Stimulated activated CD4-positive, alpha-beta T cell treated with anti-CD3 and anti-CD28 coated beads, Interleukin-1b, Interleukin-23, amount 100 ng/mL, for 48 hours (primary cell): Measurements from ENCODE around the gene SNX15.
"Not testable (repeated sequence)": the region's sequence is repeated elsewhere in the genome, so short reads cannot be mapped to it uniquely, and the experiment has no call there.

Source experiments
- DNase-seq: peaks from one replicate; pipeline ENCODE4 v3.0.0-alpha.2; 2020

The SNX15 gene

DNA sequence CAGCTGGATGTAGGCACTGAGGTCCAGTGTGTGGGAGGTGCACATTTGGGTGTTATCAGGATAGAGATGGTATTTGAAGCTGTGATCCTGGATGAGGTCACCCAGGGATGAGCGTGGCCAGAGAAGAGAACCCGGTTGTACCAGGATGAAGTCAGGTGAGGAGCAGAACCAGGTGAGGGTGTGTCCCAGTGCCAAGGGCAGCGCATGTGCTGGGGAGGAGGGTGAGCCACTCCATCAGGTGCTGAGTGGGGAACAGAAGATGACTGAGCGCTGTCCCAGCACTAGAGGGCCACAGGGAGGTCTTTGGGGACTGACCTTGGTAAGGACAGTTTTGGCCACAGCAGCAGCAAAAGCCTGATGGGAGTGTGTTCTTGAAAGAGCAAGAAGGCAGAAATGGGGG, 10.5 kb upstream of the SNX15 start:
- no peak for DNase-seq

DNA sequence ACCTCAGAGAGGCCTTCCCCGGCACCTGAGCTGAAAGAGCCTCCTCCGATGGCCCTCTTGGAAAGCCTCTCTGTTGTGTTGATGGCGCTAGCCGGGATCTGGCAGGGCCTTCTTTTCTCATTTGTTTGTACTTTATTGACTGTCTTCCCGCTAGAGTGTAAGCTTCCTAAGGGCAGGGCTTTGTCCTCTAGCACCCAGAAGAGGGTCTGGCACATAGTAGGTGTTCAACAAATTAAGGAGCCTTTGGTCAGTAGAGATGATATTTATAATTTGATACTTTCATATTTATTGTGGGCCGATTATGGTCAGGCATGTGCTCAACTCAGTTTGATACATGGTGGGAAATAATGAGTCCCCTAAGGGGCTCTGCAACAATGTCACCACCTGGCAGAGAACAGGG, 9.3 kb upstream of the SNX15 start:
- no peak for DNase-seq

DNA sequence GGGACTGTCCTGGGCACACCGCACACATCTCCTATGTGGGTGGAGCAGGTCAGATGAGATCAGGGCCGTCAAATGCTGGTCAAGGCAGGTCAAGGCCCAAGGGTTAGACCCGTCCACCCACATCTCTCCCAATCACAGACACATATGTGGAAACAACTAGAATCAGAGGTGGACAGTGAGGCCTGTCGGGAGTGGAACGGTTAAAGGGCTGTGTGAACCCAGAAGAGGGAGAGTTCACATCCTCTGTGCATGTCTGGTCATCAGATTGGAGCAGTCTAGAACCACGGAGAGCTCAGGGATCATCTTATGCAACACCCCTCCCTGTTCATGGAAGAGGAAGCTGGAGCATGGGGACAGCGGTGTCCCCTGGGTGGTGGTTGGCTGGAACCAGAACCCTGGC, 7.4 kb upstream of the SNX15 start:
- no peak for DNase-seq

DNA sequence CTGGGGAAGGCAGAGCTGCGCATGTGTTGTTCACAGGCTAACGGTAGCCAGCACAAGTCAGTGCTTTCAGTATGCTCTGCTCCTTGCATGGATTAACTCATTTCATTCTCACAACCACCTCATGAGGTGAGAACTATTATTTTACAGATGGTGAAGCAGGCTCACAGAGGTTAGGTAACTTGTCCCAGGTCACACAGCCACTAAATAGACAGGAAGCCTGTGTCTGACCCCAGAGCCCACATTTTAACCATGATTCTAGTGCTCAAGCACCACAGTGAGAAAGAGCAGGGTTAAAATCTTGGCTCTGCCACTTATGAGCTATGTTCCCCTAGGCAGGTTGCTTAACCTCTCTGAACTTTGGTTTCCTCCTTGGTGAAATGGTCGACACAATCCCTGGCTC, 6.2 kb upstream of the SNX15 start:
- DNase-seq, result no peak

DNA sequence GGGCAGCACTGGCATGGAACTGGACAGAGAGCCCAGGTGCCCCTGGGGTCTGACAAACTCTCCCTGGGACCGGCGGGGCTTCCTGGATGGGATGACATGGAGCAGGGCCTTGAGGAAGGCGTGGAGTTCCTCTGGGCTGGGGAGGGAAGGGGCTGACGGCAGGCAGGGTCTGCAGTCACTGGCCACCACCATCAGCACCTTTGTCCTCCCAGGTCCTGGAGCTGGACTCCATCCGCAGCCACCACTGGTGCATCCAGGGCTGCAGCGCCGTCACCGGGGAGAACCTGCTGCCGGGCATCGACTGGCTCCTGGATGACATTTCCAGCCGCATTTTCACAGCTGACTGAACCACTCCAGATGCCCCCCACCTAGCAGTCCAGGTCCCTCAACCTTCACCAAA, 5.7 kb upstream of the SNX15 start:
- no peak for DNase-seq

DNA sequence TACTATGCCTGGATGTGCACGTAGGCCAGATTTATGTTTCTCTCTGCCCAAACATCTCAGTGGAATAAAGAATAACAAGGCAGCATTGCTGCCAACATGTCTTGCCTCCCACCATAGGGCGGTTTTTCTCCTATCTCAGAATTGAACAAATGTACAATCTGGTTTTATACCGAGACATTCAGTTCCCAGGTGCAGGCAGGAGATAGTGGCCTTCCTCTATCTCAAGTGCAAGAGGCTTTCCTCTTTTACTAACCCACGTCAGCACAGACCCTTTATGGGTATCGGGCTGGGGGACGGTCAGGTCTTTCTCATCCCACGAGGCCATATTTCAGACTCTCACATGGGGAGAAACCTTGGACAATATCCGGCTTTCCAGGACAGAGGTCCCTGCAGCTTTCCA, 3.7 kb upstream of the SNX15 start:
- DNase-seq, result not testable (repeated sequence)

DNA sequence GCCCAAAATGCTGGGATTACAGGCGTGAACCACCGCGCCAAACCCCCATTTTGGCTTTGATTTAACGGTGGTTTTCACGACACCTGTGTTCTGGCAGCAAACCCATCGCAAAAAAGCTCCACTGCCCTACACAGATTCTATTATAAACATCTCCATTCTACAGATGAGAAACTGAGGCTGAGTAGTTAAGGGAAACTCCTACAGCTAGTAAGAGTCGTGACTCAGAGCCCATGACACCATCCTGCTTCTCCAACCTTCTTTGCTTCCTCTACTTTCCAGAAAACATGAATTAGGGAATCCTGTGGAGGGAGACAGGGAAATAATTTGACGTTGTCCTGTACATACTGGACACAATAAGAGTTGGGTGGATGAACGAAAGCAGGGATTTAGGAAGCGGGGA, 429 bp upstream of the SNX15 start:
- no peak for DNase-seq

DNA sequence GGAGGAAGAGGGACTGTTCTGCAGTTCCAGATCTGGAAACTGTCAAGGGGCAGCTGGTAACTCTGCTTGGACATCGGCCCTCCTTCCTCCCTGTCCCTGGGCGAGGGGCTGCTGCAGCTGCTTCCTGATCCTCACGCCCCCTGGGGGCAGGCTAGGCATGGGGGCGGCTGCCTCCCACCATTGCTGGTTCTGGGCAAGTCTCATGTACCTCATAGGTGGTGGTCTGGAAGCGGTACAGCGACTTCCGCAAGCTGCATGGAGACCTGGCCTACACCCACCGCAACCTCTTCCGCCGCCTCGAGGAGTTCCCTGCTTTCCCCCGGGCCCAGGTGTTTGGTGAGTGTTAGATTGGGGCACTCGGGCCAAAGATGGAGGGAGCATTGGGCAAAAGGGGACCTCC, 5.0 kb downstream of the SNX15 start:
- no peak for DNase-seq

DNA sequence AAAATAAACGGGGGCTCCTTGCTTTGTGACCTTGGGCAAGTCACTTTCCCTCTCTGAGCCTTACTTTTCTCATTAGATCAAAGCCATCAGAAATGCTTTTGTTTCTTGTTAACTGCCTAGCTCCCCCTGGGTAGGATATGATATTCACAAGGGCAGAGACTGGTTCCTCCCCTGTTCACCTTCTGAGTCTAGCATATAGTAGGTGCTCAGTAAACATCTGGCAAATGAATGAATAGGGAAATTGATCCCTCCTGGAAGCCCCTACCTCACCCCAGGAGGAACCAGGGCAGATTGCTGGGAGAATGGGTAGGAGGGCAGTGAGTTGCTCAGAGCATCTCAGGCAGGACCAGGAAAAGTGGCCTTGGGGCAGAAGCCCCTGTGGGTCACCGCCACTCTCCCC, 7.2 kb downstream of the SNX15 start:
- no peak for DNase-seq

DNA sequence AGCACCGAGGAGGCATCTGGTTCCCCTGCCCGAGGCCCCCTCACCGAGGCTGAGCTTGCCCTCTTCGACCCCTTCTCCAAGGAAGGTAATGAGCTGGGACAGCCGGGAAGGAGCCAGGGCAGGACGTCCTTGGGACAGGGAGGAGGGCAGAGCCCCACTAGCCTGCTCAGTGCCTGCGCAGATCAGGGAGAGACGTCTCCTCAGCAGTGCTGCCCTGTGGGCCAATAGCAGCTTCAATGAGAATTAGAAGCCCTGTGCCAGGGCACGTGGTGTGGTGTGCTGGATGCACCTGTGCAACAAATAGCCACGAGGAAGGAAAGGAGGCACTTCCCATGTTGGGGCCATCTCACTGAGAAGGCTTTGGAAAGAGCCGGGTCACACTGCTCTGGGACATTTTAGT, 8.3 kb downstream of the SNX15 start:
- no peak for DNase-seq

DNA sequence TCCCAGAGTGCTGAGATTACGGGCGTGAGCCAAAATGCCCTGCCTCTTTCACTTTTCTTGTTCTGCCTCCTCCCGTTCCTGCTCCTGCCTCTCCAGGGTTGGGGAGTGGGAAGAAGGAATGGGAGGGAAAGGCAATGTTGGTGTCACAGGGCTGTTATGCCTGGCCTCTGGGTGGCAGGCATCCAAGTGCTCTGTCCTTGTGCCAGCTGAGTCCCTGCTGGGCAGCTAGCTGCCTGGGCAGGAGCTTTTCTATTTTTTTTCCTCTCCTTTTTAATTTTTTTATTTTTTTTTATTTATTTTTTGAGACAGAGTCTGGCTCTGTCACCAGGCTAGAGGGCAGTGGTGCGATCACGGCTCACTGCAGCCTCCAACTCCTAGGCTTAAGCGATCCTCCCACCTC, 9.7 kb downstream of the SNX15 start:
- DNase-seq, result no peak

DNA sequence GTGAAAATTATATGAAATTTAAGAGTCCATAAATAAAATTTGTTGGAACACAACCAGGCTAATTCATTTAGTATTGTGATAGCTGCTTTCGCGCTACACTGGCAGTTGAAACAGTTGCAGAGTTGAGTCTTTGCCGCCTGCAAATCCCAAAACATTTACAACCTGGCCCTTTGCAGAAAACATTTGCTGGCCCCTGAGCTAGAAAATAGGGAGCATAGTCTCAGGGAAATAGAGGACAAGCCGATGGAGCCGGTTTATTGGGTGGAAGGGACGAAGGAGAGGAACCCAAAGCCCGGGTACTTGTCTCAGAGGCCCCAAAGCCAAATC, 13.2 kb downstream of the SNX15 start:
- no peak for DNase-seq

DNA sequence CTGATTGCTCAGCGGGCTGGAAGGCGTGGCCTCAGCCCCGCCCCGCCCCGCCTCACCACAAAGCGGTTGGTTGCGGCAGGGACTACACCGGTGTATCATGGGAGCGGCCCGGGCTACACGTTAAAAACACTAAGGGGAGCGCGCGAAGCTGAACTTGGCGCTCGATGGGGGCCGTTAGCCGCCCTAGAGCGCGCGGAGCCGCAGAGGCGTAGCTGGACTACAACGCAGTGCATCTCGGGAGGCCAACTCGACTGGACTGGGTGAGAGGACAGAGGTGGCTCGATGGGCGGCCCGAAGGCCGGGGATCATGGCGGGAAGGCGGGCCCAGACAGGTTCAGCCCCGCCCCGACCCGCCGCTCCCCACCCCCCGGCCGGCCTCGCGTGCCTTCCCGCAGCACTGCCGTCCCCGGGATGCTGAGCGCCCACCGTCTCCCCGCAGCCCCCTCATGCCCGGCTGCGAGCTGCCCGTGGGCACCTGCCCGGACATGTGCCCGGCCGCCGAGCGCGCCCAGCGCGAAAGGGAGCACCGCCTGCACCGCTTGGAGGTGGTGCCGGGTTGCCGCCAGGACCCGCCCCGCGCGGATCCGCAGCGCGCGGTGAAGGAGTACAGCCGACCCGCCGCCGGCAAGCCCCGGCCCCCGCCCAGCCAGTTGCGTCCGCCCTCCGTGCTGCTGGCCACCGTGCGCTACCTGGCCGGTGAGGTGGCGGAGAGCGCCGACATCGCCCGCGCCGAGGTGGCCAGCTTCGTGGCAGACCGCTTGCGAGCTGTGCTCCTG, 13.8 kb downstream of the SNX15 start, which contains the start of gene SAC3D1:
TSS of gene SAC3D1 (plus strand) at position 364 of the 776 bp plus-strand sequence. CDS start at position 447, 83 bp downstream.
- DNase-seq, result peak; percentile 91

DNA sequence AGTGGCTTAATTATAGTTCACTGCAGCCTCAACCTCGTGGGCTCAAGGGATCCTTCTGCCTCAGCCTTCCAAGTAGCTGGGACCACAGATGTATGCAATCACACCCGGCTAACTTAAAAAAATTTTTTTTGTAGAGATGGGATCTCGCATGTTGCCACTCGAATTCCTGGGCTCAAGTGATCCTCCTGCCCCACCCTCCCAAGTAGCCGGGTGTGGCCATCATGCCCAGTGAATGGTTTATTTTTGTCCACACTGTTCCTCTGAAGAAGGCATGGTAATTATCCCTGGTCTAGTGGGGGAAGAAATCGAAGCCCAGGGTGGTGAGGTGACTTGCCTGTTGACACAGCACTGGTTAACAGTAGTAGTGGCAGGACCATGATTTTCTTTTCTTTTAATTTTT, 15.7 kb downstream of the SNX15 start:
- no peak for DNase-seq

DNA sequence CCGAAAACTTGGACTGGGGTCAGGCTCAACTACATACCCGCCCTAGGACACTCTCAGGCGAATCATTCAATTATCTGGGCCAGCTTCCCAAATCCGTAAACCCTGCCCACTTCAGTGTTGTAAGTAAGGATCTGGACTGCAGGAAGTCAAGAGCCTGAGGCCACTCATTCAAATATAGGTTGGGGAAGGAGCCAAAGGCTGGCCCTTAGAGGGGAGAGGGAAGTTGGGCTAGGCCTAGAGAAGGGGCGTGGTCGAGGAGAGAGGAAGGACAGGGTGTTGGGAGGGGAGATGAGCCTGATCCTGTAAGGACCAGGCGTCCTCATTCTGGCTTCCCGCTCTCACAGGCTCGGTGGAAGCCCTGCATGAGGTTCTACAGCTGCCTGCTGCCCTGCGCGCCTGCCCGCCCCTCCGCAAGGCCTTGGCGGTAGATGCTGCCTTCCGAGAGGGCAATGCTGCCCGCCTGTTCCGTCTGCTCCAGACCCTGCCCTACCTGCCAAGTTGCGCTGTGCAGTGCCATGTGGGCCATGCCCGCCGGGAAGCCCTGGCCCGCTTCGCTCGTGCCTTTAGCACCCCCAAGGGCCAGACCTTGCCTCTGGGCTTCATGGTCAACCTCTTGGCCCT, 16.8 kb downstream of the SNX15 start:
- DNase-seq, result no peak

DNA sequence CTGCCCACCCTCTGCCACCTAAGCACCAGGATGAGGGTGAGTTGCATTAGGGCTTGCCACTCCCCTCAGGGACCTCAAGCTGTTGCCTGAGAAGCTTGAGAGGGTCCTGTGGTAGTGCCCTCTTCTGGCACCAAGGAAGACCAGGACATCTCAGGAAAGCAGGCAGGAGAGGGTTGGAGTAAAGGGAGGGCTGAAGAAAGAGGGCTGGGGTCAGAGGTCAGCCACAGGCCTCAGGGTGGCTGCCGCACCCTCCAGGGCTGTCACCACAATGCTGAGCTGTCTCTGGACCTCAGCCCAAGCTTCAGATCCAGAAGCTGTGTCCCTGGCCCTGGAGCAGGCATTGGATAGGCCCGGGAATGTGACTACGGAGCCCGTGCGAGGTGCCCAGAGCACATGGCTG, 17.8 kb downstream of the SNX15 start:
- no peak for DNase-seq

DNA sequence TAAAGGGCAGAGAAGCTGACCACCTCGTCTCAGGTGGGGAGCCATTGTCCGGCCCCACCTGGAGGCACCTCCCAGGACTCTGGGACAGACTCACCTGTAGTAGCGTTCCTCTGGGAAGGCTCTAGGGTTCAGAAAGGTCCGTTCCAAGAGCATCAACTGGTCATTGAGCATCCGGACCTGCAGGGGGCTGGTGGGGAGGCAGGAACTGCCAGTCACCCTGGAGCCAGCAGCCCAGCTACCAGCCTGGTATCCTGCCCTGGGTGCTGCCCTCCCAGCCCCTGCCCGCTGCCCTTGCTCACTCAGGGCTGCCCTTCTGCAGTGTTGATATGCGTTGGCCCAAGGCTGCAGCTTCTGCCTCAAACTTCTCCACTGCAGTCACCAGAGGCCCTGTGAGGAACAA, 18.5 kb downstream of the SNX15 start:
- no peak for DNase-seq

DNA sequence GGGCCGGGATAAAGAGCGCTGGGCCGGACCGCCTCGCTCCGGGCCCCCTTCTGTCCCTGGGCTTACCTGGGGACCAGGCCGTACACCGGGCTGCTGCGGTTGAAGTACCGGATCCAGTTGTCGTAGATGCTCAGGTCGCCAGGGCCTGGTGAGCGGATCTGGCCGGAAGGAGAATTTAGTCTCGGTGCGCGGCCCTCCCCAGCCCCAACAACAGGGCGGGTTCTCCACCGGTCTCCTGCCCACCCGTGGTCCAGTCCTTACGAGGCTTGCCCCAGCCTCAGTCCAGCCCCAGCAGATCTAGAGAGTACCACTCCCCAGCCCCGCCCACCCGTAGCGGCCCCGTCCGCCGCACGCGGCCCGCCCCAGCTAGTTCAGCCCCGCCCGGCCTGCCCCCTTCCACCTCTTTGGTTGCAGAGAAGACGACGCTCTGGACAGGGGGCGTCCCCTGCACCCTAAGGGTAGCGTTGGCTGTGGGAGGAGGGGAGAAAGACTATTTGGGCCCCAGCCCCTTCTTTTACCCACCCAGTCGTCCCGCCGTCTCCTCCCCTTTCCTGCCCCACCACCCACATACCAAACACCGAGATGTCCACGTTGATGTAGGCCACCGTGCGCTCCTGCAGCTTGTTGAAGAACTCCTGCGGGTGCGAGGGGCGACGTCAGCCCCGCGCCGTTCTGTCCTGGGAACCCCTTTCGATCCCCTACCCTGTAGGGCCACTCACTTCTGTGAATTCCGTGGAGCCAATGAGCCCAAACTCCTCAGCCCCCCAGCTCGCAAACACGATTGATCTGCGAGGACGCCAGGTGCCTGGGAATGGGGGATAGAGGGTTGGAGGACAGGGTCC, 20.6 kb downstream of the SNX15 start:
- DNase-seq, result no peak

DNA sequence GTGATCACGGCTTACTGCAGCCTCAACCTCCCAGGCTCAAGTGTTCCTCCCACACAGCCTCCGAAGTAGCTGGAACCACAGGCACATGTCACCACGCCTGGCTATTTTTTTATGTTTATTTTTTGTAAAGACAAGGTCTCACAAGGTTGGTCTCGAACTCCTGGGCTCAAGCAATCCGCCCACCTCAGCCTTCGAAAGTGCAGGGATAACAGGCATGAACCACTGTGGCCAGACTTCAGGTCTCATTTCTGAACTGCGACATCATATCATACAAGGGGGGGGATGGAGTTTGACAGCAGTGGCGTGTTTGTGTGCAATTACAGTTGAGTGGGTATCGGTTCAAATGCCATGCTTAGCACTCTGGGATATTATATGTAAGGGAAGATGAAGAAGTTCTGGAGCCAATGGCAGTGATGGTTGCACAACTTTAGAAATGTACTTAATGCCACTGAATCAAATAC, 24.2 kb downstream of the SNX15 start:
- DNase-seq, result no peak

DNA sequence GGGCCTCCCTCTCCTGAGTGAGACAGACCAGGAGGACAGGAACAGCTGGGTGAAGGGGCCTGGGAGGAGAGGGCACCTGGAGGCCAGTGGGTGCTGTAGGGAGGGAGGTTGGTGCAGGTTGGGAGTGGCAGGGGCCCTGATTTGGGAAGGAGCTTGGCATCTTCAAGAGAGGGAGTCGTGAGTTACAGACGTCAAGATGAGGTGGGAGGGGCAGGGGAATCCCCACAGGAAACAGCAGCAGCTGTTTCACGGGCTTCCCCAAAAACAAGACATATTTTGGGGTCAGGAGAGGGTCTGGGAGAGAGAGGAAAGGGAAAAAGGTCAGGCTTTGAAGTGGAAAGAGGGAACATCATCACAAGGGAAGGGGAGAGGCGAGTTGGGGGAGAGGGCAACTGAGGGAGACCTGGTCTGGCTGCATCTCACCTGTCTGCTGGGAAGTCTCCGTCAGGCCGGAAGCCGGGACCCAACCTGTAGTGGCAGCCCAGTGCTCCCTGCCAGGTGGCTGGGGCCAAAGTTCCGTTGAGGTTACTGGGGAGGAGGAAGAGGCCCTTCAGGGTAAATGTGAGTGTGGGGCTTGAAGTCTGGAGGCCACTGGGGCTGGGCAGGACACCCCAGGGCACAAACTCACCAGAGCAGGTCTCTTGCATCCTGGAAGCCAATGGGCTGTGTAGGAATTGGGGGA, 26.7 kb downstream of the SNX15 start:
- no peak for DNase-seq

DNA sequence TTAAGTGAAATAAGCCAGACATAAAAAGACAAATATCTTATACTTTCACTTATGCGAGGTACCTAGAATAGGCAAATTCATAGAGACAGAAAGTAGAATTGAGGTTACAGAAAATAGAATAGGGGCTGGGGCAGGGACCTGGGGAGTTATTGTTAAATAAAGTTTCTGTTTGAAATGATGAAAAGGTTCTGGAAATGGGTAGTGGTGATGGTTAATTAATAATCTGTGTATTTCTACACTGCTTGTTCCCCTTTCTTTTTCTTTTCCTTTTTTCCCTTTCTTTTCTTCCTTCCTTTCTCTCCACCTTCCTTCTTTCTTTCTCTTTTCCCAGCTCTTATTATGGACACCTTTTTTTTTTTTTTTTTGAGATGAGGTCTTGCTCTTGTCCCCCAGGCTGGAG, 28.3 kb downstream of the SNX15 start:
- DNase-seq, result no peak

DNA sequence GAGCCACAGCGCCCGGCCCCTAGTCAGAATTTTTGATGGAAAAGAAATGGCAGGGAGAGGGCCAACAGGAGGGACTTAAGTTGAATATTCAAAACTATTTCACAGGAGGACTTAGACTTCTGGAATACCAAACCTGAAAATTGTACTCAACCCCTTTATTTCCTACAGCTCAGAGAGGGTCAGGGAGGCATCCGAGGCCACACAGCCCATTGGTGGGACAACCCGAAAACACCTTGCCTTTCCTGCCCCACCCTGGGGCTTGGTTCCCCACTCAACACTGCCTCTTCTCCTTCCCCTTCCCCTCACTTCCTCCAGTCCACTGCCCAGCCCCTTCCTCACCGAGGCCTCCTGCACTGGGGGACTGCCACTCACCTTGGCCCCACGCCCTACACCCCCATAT, 29.8 kb downstream of the SNX15 start:
- DNase-seq, result no peak

DNA sequence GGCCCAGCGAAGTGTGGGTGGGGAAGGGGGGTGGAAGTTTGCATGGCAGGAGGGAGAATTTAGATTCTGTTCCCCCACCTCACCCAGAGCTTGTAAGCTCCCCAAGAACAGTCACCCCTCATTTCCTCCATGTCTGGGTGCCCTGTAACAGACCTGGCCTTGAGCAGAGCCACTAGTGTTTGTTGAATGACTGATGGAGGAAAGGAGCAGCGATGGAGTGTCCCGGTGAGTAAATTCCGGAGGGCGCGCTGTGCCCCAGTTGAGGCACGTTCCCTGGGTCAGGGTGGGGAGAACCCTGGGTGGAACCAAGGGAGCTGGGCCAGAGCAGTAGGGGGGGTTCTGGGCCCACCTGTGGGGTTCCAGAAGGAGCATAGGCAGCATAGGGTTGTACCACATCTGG, 30.3 kb downstream of the SNX15 start:
- DNase-seq, result no peak
